ENCODE measurements around the gene PSMD11. TPM values are rescaled to one million over a fixed set of nuclear protein-coding genes. Genes with fewer than 3 reads are reported as not detected.

Gene PSMD11
- polyA plus RNA-seq, 2 of the 4 experiments (the other 2 are of a cell fraction): 195 to 228 TPM

- FAIRE-seq: no peak
- 0 out of 3 replicates have a peak, but pooled peaks cover 3% of the 10 kb centered on the region for H3K4me1 ChIP-seq
- H3K4me2 ChIP-seq: no peak overlapping the region
- H3K4me3 ChIP-seq: no peak overlapping the region
- TF ChIP-seq RFX5 (IDR thresholded peaks at IDR 0.05) (no peak), HDAC2 (IDR thresholded peaks at IDR 0.05) (no peak), FOSL2 (IDR thresholded peaks at IDR 0.05) (no peak), FOSL2 (CRISPR knock-in tag; IDR thresholded peaks at IDR 0.05) (no peak), ZSCAN20 (CRISPR knock-in tag; IDR thresholded peaks at IDR 0.05) (no peak), ELK1 (IDR thresholded peaks at IDR 0.05; ENCODE audit: low read depth, low read length) (no peak), MAZ (IDR thresholded peaks at IDR 0.05; ENCODE audit: borderline replicate concordance, low read depth, low read length) (no peak)
- ChIA-PET POLR2A (interaction anchor here (0.6 to 1.5 kb wide), 2 partner anchors 18 to 43 kb away, joined by 3 to 4 read pairs; no protein-coding TSS in a partner anchor), CTCF (interaction anchor here (0.7 to 8.8 kb wide), 10 partner anchors 8 to 1288 kb away, joined by 3 to 298 read pairs (median 12); partner anchors contain the start of genes CDK5R1 and PSMD11)
- ATAC-seq: no peak
- H3K9me3 ChIP-seq: no peaks in the 10 kb centered on the region
- no peak overlapping the region for H3K27ac ChIP-seq
- no peak for DNase-seq (ENCODE audit: low read depth in 1 of 2, low spot score in 1 of 2)
- WGBS (ENCODE audit: missing lambda C conversion rate): 90% methylated on average over 3 of the region's 3 CpGs
Observed at GRCh38 chr17:32463304-32463703, 19.0 kb downstream of the PSMD11 start.

GRCh38 chr17:32464374-32464773, 20.1 kb downstream of the PSMD11 start:
- ChIA-PET POLR2A (no interaction called here), CTCF (interaction anchor here (0.7 to 8.8 kb wide), 5 partner anchors 11 to 472 kb away, joined by 5 to 298 read pairs (median 26); partner anchors contain the start of genes CDK5R1 and PSMD11)
- H3K27ac ChIP-seq: no peak overlapping the region
- no peak for ATAC-seq
- no peak overlapping the region for H3K4me2 ChIP-seq
- H3K9me3 ChIP-seq: no peaks in the 10 kb centered on the region
- TF ChIP-seq CHD2 (IDR thresholded peaks at IDR 0.05; ENCODE audit: low read length, partially characterized antibody) (no peak), TP53 (CRISPR knock-in tag; IDR thresholded peaks at IDR 0.05) (no peak), RFX5 (IDR thresholded peaks at IDR 0.05) (no peak), KDM1A (IDR thresholded peaks at IDR 0.05; ENCODE audit: low read depth) (no peak)
- H3K4me3 ChIP-seq: no peak overlapping the region
- no peak for FAIRE-seq
- 0 out of 3 replicates have a peak, but pooled peaks cover 3% of the 10 kb centered on the region for H3K4me1 ChIP-seq
- DNase-seq (ENCODE audit: low read depth in 1 of 2, low spot score in 1 of 2): no peak
- 87% methylated on average over 1 of the region's 1 CpG for WGBS (ENCODE audit: missing lambda C conversion rate)

- no peak for FAIRE-seq
- POLR2A ChIA-PET: no interaction called here
Observed at GRCh38 chr17:32467949-32468348, 23.6 kb downstream of the PSMD11 start.

More at GRCh38 chr17:32467949-32468348, 23.6 kb downstream of the PSMD11 start:
- Histone ChIP-seq H3K9me3 (no peaks in the 10 kb centered on the region), H3K4me2 (no peak overlapping the region), H3K4me1 (no peaks in the 10 kb centered on the region), H3K27ac (no peak overlapping the region), H3K4me3 (no peak overlapping the region)
- no peak for DNase-seq (ENCODE audit: low read depth in 1 of 2, low spot score in 1 of 2)
- ATAC-seq: no peak
- CTCF ChIA-PET: interaction anchor here (0.6 to 8.8 kb wide), 4 partner anchors 12 to 289 kb away, joined by 3 to 298 read pairs (median 70); partner anchors contain the start of genes CDK5R1 and PSMD11
- 96% methylated on average over 7 of the region's 7 CpGs for WGBS (ENCODE audit: missing lambda C conversion rate)
- no peak for TF ChIP-seq HMGXB4 (CRISPR knock-in tag; IDR thresholded peaks at IDR 0.05; ENCODE audit: borderline replicate concordance)
- TF ChIP-seq POLR2A (IDR thresholded peaks at IDR 0.05; ENCODE audit: low read length): no peak
- no peak for TF ChIP-seq BHLHE40 (IDR thresholded peaks at IDR 0.05; ENCODE audit: low read depth, low read length)
- no peak for TF ChIP-seq KDM1A (IDR thresholded peaks at IDR 0.05; ENCODE audit: low read depth)
- TF ChIP-seq USF2 (IDR thresholded peaks at IDR 0.05): no peak

Data from A549 (cell line).